K562 (cell line): ENCODE results near the gene ST3GAL3. TPM values are rescaled to one million over a fixed set of nuclear protein-coding genes. Genes with fewer than 3 reads are reported as not detected.

Source experiments
- CREB3 ChIP-seq: fragments of 450-650 bp; conservative IDR thresholded peaks from 2 replicates; pipeline ENCODE4 v1.6.1; 2016; ENCODE audit warnings: missing genetic modification characterization, low read depth, mild to moderate bottlenecking, missing compliant biosample characterization, moderate library complexity
- HNRNPH1 ChIP-seq: fragments of 200-400 bp; formaldehyde crosslinking; optimal IDR thresholded peaks from 2 replicates; pipeline ENCODE3; 2017; ENCODE audit warnings: low read depth, mild to moderate bottlenecking, low read length, moderate library complexity
- ILK ChIP-seq: fragments of 450-650 bp; IDR thresholded peaks from 2 replicates; pipeline ENCODE4 v1.6.1; 2016; ENCODE audit warnings: missing genetic modification characterization, low read depth, mild to moderate bottlenecking, missing compliant biosample characterization, moderate library complexity, borderline replicate concordance
- MGA ChIP-seq: fragments of 450-650 bp; IDR thresholded peaks from 2 replicates; pipeline ENCODE4 v1.6.1; 2016; ENCODE audit warnings: mild to moderate bottlenecking, moderate library complexity
- MXI1 ChIP-seq: IDR thresholded peaks from 2 replicates; pipeline ENCODE4 v1.6.1; 2011; ENCODE audit warnings: low read depth, mild to moderate bottlenecking, improper control_type of control experiment, low read length
- SAP30 ChIP-seq: fragments of 200-600 bp; sonication (generic); IDR thresholded peaks from 2 replicates; pipeline ENCODE4 v1.6.1; 2012; ENCODE audit warnings: borderline replicate concordance, low read depth, mild to moderate bottlenecking, moderate library complexity, low read length, control low read depth, inconsistent platforms; ENCODE audit not compliant: insufficient read depth, poor library complexity, severe bottlenecking
- SRF ChIP-seq, 2 experiments: fragments of 250-450, 450-650 bp in 1 of 2; sonication (Bioruptor Pico) in 1 of 2; sonication (generic) in 1 of 2; formaldehyde crosslinking; IDR thresholded peaks; 2 replicates each; pipeline versions ENCODE4 v1.5.0 to v1.5.1; 2020 to 2022; ENCODE audit warnings: mild to moderate bottlenecking in 1 of 2, missing genetic modification reagents in 1 of 2
- ZBTB11 ChIP-seq, 3 experiments: fragments of 200-800 bp in 1 of 3; fragments of 250-450 bp in 1 of 3; fragments of 450-650 bp in 1 of 3; sonication (Bioruptor Pico) in 1 of 3; sonication (Bioruptor generic) in 1 of 3; formaldehyde crosslinking in 1 of 3; IDR thresholded peaks; 2 replicates each; pipeline versions ENCODE4 v1.6.1 to v1.8.0; 2016 to 2022; ENCODE audit warnings: mild to moderate bottlenecking in 2 of 3, missing genetic modification characterization in 2 of 3, missing compliant biosample characterization in 1 of 3, moderate library complexity in 1 of 3
- polyA plus RNA-seq, 8 experiments: library from polyadenylated mRNA; depleted of rRNA in 4 of 8; stranded (reverse) in 5 of 8; unstranded in 3 of 8; fragments of >200 nt; fragmentation: Nextera tagmentation in 2 of 8; fragmentation: Illumina TruSeq in 1 of 8; extraction: Ambion mirVana in 2 of 8; extraction: Trizol in 1 of 8; gene quantifications; 2 replicates each; pipeline versions ENCODE4 v1.2.1 to v1.2.3, GENCODE V29; 2011 to 2014; ENCODE audit warnings: inconsistent platforms in 1 of 8, missing spikeins in 1 of 8
- total RNA-seq, 7 experiments: library from RNA; depleted of rRNA in 6 of 7; stranded (reverse); fragments of >200 nt in 6 of 7; fragmentation: Illumina TruSeq in 2 of 7; extraction: Trizol in 2 of 7; gene quantifications; 2 replicates each; pipeline versions ENCODE4 v1.2.1 to v1.2.3, GENCODE V29; 2011 to 2021; ENCODE audit warnings: low replicate concordance in 1 of 7

ST3GAL3 gene
- total and polyA plus RNA-seq, 9 of the 15 experiments (the other 6 are each of a cell fraction or from before 2014, with no cell fraction given), result 1.2 to 18.9 (median 11.0) TPM

- TF ChIP-seq MGA, result peak; percentile 74
- TF ChIP-seq ZBTB11 (CRISPR knock-in tag; IDR thresholded peaks at IDR 0.05), result peak in 2 of 3 experiments; percentile 6 to 93; a peak in 3 of 6 replicates
- TF ChIP-seq HNRNPH1, result no peak
- TF ChIP-seq SRF (CRISPR knock-in tag; IDR thresholded peaks at IDR 0.05), result peak in 1 of 2 experiments; percentile 35; a peak in 1 of 4 replicates
- TF ChIP-seq MXI1, result no peak
- TF ChIP-seq ILK (tag), result no peak
- no peak for TF ChIP-seq SAP30
- no peak for TF ChIP-seq CREB3 (tag)
These were observed 267.3 kb downstream of the ST3GAL3 start, which contains the start of gene ATP6V0B (continued) for GRCh38 chr1:43974443-43975248.
